MM.1S (cell line): ENCODE data around the gene DIP2C.

Experiments
- DNase-seq: peaks from one replicate; pipeline ENCODE4 v3.0.0-alpha.2; 2015
- H2AFZ ChIP-seq: fragments of 300-600 bp; sonication (generic); 2 replicates; pipeline ENCODE4 v1.6.0; 2016; ENCODE audit warnings: antibody characterized with exemption, low read length
- H3F3A ChIP-seq: fragments of 300-600 bp; sonication (generic); 2 replicates; pipeline ENCODE4 v1.6.1; 2016; ENCODE audit warnings: mild to moderate bottlenecking, antibody characterized with exemption, low read length, moderate library complexity, mixed read lengths; ENCODE audit not compliant: insufficient read depth
- H3K27ac ChIP-seq: fragments of 300-600 bp; sonication (generic); 2 replicates; pipeline ENCODE4 v1.5.1; 2016; ENCODE audit warnings: mild to moderate bottlenecking, low read length
- H3K27me3 ChIP-seq: fragments of 300-600 bp; sonication (generic); replicated peaks from 2 replicates; pipeline ENCODE4 v1.6.0; 2016; ENCODE audit warnings: low read length; ENCODE audit not compliant: insufficient read depth
- H3K36me3 ChIP-seq: fragments of 300-600 bp; sonication (generic); replicated peaks from 2 replicates; pipeline ENCODE4 v1.6.1; 2016; ENCODE audit warnings: mild to moderate bottlenecking, low read length, mixed read lengths; ENCODE audit not compliant: insufficient read depth
- H3K4me1 ChIP-seq: fragments of 300-600 bp; sonication (generic); 2 replicates; pipeline ENCODE4 v1.6.1; 2016; ENCODE audit warnings: low read length, mixed read lengths
- H3K4me2 ChIP-seq: fragments of 300-600 bp; sonication (generic); 2 replicates; pipeline ENCODE4 v1.6.0; 2016; ENCODE audit warnings: low read depth, low read length
- H3K4me3 ChIP-seq: fragments of 300-600 bp; sonication (generic); 2 replicates; pipeline ENCODE4 v1.5.1; 2016; ENCODE audit warnings: low read length, mixed read lengths
- H3K79me2 ChIP-seq: fragments of 300-600 bp; sonication (generic); 2 replicates; pipeline ENCODE4 v1.6.1; 2016; ENCODE audit warnings: mixed run types, low read length, mixed read lengths
- H3K9ac ChIP-seq: fragments of 300-600 bp; sonication (generic); 2 replicates; pipeline ENCODE4 v1.6.1; 2016; ENCODE audit warnings: low read length, mixed read lengths
- H3K9me2 ChIP-seq: fragments of 300-600 bp; sonication (generic); replicated peaks from 2 replicates; pipeline ENCODE4 v1.6.1; 2016; ENCODE audit warnings: mild to moderate bottlenecking, low read length, mixed read lengths; ENCODE audit not compliant: insufficient read depth
- H3K9me3 ChIP-seq: fragments of 300-600 bp; sonication (generic); replicated peaks from 2 replicates; pipeline ENCODE4 v1.6.1; 2016; ENCODE audit warnings: mild to moderate bottlenecking, low read length, mixed read lengths; ENCODE audit not compliant: insufficient read depth
- H4K20me1 ChIP-seq: fragments of 300-600 bp; sonication (generic); 2 replicates; pipeline ENCODE4 v1.6.1; 2016; ENCODE audit warnings: mild to moderate bottlenecking, low read length, moderate library complexity, mixed read lengths; ENCODE audit not compliant: insufficient read depth
- EZH2 ChIP-seq: fragments of 300-600 bp; sonication (generic); optimal IDR thresholded peaks from 2 replicates; pipeline ENCODE3; 2017; ENCODE audit warnings: low read depth, mild to moderate bottlenecking, antibody characterized with exemption, low read length, mixed read lengths
- EZH2phosphoT487 ChIP-seq: fragments of 300-600 bp; sonication (generic); IDR thresholded peaks from 2 replicates; pipeline ENCODE4 v1.6.1; 2018; ENCODE audit warnings: antibody characterized with exemption, low read length
- TF ChIP-seq, protein P1 (sequence below): fragments of 300-600 bp; sonication (generic); IDR thresholded peaks from 2 replicates; pipeline ENCODE4 v1.5.1; 2016; ENCODE audit warnings: antibody characterized with exemption, low read length, mixed read lengths

The DIP2C gene

DNA sequence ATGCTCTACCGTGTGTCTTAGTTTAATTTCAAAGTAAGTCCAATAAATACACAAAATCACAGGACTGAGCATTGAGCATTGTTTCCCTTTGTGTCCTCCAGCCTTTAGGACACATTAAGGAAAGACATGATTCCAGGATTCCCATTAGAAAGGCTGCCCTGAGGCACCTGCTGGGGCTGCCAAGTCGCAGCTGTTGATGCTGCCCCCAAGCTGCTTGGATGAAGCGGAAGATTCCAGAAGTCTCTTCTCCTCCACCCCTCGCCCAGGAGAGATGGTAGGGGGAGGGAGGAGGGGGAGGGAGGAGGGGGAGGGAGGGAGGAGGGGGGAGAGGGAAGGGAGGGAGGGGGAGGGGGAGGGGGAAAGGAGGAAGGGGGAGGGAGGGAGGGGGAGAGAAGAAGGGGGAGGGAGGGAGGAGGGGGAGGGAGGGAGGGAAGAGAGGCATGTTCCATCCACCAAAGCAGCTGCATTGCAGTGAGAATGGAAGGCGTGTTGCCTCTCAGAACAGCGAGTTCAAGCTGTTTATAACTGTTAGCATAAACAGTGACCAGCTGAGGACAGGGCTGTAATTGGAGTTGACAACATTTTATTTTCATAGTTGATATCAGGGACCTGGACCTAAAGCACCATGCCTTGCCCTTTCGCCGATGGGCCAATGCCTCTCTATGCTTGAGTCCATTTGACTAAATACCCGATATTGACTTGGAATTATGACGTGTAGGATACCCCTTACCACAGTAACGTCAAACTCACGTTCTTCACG, 67.3 kb downstream of the DIP2C start:
- no peak for DNase-seq
- H3K4me1 ChIP-seq: no peaks in the 10 kb centered on the region

DNA sequence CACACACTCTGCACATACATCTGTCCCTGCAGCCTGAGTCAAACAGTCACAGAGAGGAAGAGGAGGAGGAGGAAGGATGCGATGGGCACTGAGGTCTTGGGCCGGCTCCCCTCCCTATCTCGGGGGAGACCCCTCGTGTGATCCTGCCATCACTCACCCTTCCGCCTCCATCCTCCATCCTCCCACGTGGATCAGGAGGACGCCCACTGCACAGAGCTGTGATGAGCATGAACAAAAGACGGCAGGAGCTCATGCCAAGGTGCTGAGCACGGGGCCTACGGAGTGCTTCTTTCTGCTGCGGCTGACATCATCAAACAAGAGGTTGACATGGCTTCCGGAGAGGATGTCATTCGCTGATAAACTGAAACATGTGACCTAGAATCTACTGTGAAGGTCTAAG, 68.0 kb downstream of the DIP2C start:
- no peaks in the 10 kb centered on the region for H3K9me2 ChIP-seq
- no peaks in the 10 kb centered on the region; the same call in 1 of the 2 replicates for H3K27me3 ChIP-seq
- no peaks in the 10 kb centered on the region for H3K4me1 ChIP-seq
- no peaks in the 10 kb centered on the region for H3K36me3 ChIP-seq
- no peak overlapping the region for H2AFZ ChIP-seq
- no peak for TF ChIP-seq EZH2
- TF ChIP-seq EZH2phosphoT487: no peak
- TF ChIP-seq, protein P1, sequence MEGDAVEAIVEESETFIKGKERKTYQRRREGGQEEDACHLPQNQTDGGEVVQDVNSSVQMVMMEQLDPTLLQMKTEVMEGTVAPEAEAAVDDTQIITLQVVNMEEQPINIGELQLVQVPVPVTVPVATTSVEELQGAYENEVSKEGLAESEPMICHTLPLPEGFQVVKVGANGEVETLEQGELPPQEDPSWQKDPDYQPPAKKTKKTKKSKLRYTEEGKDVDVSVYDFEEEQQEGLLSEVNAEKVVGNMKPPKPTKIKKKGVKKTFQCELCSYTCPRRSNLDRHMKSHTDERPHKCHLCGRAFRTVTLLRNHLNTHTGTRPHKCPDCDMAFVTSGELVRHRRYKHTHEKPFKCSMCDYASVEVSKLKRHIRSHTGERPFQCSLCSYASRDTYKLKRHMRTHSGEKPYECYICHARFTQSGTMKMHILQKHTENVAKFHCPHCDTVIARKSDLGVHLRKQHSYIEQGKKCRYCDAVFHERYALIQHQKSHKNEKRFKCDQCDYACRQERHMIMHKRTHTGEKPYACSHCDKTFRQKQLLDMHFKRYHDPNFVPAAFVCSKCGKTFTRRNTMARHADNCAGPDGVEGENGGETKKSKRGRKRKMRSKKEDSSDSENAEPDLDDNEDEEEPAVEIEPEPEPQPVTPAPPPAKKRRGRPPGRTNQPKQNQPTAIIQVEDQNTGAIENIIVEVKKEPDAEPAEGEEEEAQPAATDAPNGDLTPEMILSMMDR: no peak
- no peaks in the 10 kb centered on the region for H3K79me2 ChIP-seq
- H3K4me3 ChIP-seq: no peak overlapping the region
- no peaks in the 10 kb centered on the region for H3K9me3 ChIP-seq
- H4K20me1 ChIP-seq: no peaks in the 10 kb centered on the region
- H3K9ac ChIP-seq: no peak overlapping the region
- no peaks in the 10 kb centered on the region for H3F3A ChIP-seq
- no peak overlapping the region for H3K4me2 ChIP-seq
- H3K27ac ChIP-seq: no peak overlapping the region
- no peak for DNase-seq

More for the DNA sequence above, 67.3 kb downstream of the DIP2C start:
- Histone ChIP-seq H3K79me2 (no peaks in the 10 kb centered on the region), H3K4me2 (no peak overlapping the region), H3K9ac (no peak overlapping the region), H4K20me1 (no peaks in the 10 kb centered on the region), H3K36me3 (no peaks in the 10 kb centered on the region), H3F3A (no peaks in the 10 kb centered on the region), H2AFZ (no peak overlapping the region), H3K4me3 (no peak overlapping the region), H3K27me3 (no peaks in the 10 kb centered on the region; the same call in 1 of the 2 replicates), H3K9me3 (no peaks in the 10 kb centered on the region), H3K9me2 (no peaks in the 10 kb centered on the region), H3K27ac (no peak overlapping the region)
- TF ChIP-seq, protein P1: no peak
- TF ChIP-seq EZH2: no peak

DNA sequence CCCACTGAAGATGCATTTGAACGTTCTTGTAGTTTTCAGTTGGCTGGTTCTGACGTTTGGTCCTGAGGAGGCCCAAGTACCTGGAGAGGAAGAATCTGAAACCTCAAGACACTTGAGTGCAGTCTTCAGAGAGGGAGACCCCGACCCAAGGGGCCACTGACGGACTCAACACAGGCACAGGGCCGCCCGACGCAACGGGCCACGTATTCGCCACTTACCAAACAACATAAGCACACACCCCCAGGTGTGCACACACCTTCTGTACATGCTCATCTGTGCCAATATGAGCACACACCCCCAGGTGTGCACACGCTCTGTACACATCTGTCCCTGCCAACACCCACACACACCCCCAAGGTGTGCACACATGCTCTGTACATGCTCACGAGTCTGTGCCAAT, 68.5 kb downstream of the DIP2C start:
- H3K36me3 ChIP-seq: no peaks in the 10 kb centered on the region
- TF ChIP-seq EZH2: no peak
- TF ChIP-seq, protein P1: no peak
- TF ChIP-seq EZH2phosphoT487: no peak
- H3K9me2 ChIP-seq: no peaks in the 10 kb centered on the region
- no peaks in the 10 kb centered on the region for H4K20me1 ChIP-seq
- no peak overlapping the region for H2AFZ ChIP-seq
- H3K4me2 ChIP-seq: no peak overlapping the region
- no peaks in the 10 kb centered on the region for H3K9me3 ChIP-seq
- H3K79me2 ChIP-seq: no peaks in the 10 kb centered on the region
- no peak for DNase-seq
- H3K9ac ChIP-seq: no peak overlapping the region
- no peak overlapping the region for H3K27ac ChIP-seq
- H3K4me3 ChIP-seq: no peak overlapping the region
- H3K4me1 ChIP-seq: no peaks in the 10 kb centered on the region
- no peaks in the 10 kb centered on the region; the same call in 1 of the 2 replicates for H3K27me3 ChIP-seq
- H3F3A ChIP-seq: no peaks in the 10 kb centered on the region
